Gastrocnemius medialis (tissue), 4 donors: ENCODE measurements around the gene WNT3.

Source experiments
- POLR2A ChIP-seq, 2 donors: fragments of 450-650 bp; IDR thresholded peaks; one replicate each; pipeline ENCODE4 v1.6.1; 2017; ENCODE audit warnings: antibody characterized with exemption in 2 of 2, mild to moderate bottlenecking in 2 of 2, moderate library complexity in 2 of 2
- TF ChIP-seq, protein P1 (sequence below), 5 experiments: fragments of 450-650 bp in 3 of 5; fragments of 200-600 bp in 2 of 5; sonication (generic) in 2 of 5; IDR thresholded peaks in 4 of 5; conservative IDR thresholded peaks in 1 of 5; 1 replicate in 4 of 5; 2 replicates in 1 of 5; pipeline ENCODE4 v1.5.1; 2016 to 2019; ENCODE audit warnings: antibody characterized with exemption in 5 of 5, mild to moderate bottlenecking in 3 of 5, moderate library complexity in 3 of 5

DNA sequence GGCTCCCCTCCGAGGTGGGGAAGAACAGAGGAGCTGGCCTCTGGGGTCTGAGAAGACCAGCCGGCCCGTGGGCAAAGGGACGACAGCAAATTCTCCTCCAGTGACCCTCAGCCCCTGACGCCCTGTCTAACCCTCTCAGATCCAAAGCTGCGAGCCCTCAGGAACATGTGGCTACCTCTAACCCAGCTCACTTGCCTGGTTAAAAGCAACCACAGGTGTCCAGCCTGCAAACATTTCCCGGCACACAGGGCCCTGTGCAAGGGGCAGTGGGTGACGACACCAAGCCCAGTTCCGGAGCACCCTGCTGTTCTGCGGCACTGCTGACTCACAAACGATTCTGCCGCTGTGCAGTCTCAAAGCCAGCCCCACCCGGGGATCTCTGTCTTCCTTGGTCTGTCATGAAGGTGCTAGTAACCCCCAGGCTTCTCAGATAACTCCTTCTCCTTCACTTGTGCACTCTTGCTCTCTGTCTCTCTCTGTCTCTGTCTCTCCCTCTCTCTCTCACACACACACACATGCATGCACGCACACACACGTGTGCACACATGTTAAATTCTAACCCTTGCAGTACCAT lies 23.0 kb downstream of the WNT3 start:
- TF ChIP-seq POLR2A (IDR thresholded peaks at IDR 0.05): no peak
- TF ChIP-seq, protein P1, sequence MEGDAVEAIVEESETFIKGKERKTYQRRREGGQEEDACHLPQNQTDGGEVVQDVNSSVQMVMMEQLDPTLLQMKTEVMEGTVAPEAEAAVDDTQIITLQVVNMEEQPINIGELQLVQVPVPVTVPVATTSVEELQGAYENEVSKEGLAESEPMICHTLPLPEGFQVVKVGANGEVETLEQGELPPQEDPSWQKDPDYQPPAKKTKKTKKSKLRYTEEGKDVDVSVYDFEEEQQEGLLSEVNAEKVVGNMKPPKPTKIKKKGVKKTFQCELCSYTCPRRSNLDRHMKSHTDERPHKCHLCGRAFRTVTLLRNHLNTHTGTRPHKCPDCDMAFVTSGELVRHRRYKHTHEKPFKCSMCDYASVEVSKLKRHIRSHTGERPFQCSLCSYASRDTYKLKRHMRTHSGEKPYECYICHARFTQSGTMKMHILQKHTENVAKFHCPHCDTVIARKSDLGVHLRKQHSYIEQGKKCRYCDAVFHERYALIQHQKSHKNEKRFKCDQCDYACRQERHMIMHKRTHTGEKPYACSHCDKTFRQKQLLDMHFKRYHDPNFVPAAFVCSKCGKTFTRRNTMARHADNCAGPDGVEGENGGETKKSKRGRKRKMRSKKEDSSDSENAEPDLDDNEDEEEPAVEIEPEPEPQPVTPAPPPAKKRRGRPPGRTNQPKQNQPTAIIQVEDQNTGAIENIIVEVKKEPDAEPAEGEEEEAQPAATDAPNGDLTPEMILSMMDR (IDR thresholded peaks at IDR 0.05 in 4 of 5, conservative IDR thresholded peaks at IDR 0.05 in 1 of 5): no peak
